Fibroblast of pulmonary artery (primary cell): Measurements from ENCODE around the gene PRR16.

ENCODE experiments used
- DNase-seq: peaks from one replicate; pipeline ENCODE4 v3.0.0-alpha.2; 2010; ENCODE audit warnings: low read depth
- H3K4me3 ChIP-seq: replicated peaks from 2 replicates; pipeline ENCODE4 v1.5.1; 2011; ENCODE audit warnings: low read depth, mild to moderate bottlenecking, control low read depth, low read length, moderate library complexity
- CTCF ChIP-seq: IDR thresholded peaks from 2 replicates; pipeline ENCODE4 v1.5.1; 2011; ENCODE audit warnings: mild to moderate bottlenecking, control low read depth, low read length, inconsistent platforms; ENCODE audit errors: missing control alignments

The PRR16 gene

GRCh38 chr5:120472911-120473310 lies 8.8 kb downstream of the PRR16 start:
- DNase-seq: no peak
- no peak for TF ChIP-seq CTCF
- no peak overlapping the region for H3K4me3 ChIP-seq

- H3K4me3 ChIP-seq: no peak overlapping the region
- TF ChIP-seq CTCF: no peak
- no peak for DNase-seq
These were observed 9.2 kb downstream of the PRR16 start for GRCh38 chr5:120473332-120473731.

- DNase-seq: no peak
- no peak overlapping the region for H3K4me3 ChIP-seq
- TF ChIP-seq CTCF: no peak
These were observed 12.0 kb downstream of the PRR16 start for GRCh38 chr5:120476063-120476462.

- no peak overlapping the region for H3K4me3 ChIP-seq
- no peak for DNase-seq
- no peak for TF ChIP-seq CTCF
These were observed 15.0 kb downstream of the PRR16 start for GRCh38 chr5:120479066-120479465.

- DNase-seq: no peak
- H3K4me3 ChIP-seq: no peak overlapping the region
- TF ChIP-seq CTCF: no peak
These were observed 35.9 kb downstream of the PRR16 start for GRCh38 chr5:120499876-120500563.

GRCh38 chr5:120502531-120502930 lies 38.4 kb downstream of the PRR16 start:
- H3K4me3 ChIP-seq: no peak overlapping the region
- TF ChIP-seq CTCF: no peak
- DNase-seq: no peak

GRCh38 chr5:120503341-120503740 lies 39.2 kb downstream of the PRR16 start:
- TF ChIP-seq CTCF: no peak
- DNase-seq: no peak
- no peak overlapping the region for H3K4me3 ChIP-seq
